HG02970 (cell line): ENCODE results near the gene OBSL1.

Experiments
- ATAC-seq: cut with Tn5 transposase; IDR thresholded peaks from one replicate; pipeline ENCODE4 v1.9.1; 2021; ENCODE audit warnings: mild to moderate bottlenecking, moderate library complexity, moderate number of reproducible peaks; ENCODE audit not compliant: unreplicated experiment, low FRiP score

The OBSL1 gene

GRCh38 chr2:219516888-219517287 is 54.5 kb downstream of the OBSL1 start:
- no peak for ATAC-seq

- ATAC-seq = no peak
Observed at GRCh38 chr2:219515874-219516629, 55.3 kb downstream of the OBSL1 start.

GRCh38 chr2:219514836-219515235 is 56.5 kb downstream of the OBSL1 start:
- no peak for ATAC-seq

- no peak for ATAC-seq
Observed at GRCh38 chr2:219514196-219514761, 57.1 kb downstream of the OBSL1 start, which contains the start of gene ASIC4. Gene ASIC4 (plus strand): TSS chr2:219514482. CDS start chr2:219514725, 243 bp downstream.

DNA sequence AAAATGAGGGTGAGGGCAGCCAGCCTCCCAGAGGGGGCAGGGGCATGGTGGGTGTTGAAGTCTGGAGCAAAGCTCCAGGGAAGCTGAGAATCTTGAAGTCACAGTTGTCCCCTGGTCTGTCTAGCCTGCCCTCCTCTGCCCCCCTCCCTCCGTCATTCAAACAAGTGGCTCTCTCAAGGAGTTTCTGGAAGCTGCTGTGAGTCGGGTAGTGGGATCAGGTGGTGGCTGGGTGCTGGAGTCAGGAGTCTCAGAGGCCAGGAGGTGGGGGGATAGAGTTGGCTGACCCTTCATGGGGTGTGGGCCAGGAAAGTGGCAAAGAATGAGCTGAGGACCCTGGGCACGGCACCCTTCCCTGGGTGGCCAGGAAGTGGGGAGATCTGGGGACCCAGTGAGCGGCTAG is 57.6 kb downstream of the OBSL1 start:
- no peak for ATAC-seq

GRCh38 chr2:219512524-219513216 is 58.7 kb downstream of the OBSL1 start:
- ATAC-seq = no peak

DNA sequence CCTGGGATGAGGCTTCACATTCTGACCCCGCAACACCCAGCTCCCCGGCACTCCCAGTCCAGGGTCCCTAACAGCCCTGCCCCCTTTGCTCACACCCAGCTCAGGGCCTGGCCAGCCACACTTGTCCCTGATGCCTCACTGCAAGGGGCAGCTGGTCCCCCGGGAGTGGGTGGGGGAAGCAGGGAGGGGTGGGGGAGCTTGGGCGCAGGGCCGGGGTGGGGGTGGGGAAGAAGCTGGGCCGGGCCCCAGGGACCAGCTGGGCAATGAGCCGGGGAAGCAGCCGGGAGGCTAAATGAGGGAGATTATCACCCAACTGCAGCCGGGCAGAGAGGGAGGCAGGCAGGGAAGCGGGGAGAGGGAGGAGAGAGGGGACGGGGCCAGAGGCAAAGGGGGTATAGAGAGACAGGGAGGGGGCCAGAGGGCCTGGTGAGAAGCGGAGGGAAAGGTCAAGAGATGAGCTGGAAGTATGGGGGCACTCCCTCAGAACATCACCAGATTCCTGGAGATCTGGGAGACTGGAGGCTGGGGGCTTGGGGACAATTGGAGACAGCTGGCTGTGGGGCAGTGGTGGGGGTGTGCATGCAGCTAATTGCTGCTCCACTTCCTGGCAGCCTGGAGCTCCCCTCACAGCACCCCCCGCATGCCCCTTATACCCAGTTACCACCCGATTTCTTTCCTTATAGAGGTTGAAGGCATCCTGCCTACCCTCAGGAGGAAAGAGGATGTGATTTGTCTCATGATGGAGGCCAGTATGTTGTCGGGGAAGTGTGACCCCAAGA is 59.6 kb downstream of the OBSL1 start:
- no peak for ATAC-seq

- no peak for ATAC-seq
Observed at GRCh38 chr2:219510512-219511135, 60.7 kb downstream of the OBSL1 start.

GRCh38 chr2:219509780-219510511 is 61.4 kb downstream of the OBSL1 start:
- no peak for ATAC-seq

GRCh38 chr2:219508971-219509779 is 62.2 kb downstream of the OBSL1 start:
- ATAC-seq = no peak

DNA sequence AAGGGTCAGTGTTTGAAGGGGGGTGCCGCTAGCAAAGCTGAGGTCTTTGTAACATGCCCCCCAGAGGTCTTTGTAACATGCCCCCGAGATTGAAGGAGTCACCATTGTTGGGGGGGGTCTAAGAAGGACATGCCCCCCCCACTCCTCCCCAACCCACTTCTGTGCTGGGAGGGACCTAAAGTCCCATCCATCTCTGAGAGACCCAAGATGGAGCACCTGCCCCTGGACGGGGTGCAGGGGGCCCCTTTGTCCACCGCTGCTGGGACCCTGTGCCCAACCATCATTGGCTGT is 63.0 kb downstream of the OBSL1 start:
- no peak for ATAC-seq

DNA sequence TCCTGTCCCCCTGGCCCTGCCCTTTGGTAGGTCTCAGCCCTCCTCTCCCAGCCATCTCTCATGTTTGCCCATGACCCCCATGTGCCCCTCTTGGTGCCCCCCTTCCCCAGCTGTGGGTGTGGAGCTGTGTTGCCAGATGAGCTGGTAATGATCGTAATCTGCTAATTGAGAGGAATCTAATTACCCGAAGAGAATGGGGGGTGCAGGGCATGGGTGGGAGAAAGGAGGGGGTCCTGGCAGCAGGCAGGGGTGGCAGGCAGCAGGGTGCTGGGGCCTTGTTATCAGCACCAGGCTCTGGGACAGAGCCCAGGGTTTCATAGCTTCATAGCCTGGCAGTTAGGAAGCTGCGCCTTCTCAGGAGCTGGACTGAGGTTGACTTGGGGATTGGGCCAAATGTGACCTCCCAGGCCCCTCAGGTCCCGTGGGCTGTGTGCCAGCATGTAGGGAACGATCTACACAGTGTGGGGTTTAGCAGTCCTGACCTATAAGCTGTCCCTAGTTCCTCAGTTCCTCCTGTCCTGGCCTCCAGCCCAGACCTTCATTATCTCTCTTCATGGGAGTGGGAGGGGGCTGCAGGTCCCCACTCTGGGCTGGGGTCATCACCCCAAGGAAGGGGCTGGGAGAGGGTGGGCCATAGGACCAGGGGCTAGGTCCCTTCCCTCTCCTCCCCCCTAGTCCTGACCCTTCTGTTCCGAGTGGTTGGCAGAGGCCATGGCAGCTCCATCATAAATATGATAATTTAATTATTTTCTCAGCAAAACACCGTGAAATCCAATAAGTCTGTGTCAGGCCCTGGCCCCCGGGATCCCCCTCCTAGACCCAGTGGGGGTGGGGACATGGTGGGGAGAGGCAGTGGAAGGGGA is 63.5 kb downstream of the OBSL1 start:
- ATAC-seq = no peak

DNA sequence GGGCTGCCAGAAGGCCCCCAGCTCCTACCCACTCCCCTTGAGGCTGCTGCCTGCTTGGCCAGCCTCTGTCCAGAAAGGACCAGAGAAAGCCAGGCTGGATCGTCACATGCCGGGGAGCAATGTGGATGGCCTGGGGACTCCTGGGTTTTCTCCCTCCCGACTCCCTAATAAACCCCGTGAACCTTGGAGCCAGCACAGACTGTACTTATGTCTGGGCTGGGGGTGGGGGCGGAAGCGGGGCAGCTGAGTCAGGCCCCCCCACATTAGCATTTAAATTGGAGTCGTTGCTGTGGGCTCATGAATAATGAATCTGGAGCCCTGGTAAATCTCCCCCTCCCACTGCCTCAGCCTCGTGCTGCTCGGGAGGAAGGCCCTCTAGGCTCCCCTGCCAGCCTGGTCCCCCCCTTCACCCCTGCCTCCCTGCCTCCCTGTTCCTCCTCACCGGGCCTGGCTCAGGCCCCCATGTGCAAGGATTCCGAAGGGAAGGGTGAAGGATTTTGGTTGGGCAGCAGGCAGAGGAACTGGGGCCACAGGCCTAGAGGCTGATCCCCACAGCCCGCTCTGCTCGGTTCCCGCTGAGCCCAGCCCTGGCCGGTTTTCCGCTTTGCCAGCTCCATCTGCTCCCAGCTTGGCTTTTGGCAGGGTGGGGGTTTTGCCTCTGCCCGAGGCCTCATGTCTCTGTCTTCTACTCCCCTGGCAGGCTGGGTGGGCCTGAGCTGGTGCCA is 64.4 kb downstream of the OBSL1 start:
- no peak for ATAC-seq

GRCh38 chr2:219506153-219506801 is 65.1 kb downstream of the OBSL1 start:
- ATAC-seq = no peak

DNA sequence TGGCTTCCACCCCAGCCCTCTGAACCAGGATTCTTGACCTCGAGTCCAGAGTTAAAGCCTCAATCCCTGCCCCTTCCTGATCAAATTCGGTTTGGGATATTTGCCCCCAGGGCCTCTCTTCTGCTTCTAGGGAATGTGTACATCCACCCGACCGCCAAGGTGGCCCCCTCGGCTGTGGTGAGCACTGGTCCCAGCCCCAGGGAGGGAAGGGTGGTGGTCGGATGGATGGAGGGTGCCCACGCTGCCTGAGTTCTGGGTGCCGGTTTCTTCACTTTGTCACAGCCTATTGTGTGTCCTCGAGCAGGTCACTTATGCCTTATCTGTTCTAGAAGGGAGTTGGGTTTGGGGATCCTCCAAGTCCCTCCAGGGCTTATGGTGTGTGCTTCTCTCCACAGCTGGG is 65.8 kb downstream of the OBSL1 start:
- no peak for ATAC-seq

GRCh38 chr2:219502618-219503017 is 68.7 kb downstream of the OBSL1 start:
- ATAC-seq = no peak

GRCh38 chr2:219501849-219502248 is 69.5 kb downstream of the OBSL1 start:
- no peak for ATAC-seq
